ENCODE results near the gene CRELD2.

- TF ChIP-seq CTCF (IDR thresholded peaks at IDR 0.05) (no peak), POLR2A (IDR thresholded peaks at IDR 0.05) (no peak)
Measured at GRCh38 chr22:49933236-49934159, 15.1 kb downstream of the CRELD2 start.
